ENCODE measurements around the gene PCCA. TPM values are rescaled to one million over a fixed set of nuclear protein-coding genes. Genes with fewer than 3 reads are reported as not detected.

PCCA gene
- total and polyA plus RNA-seq, 2 of the 13 experiments (the other 11 are each of a cell fraction or from before 2014, with no cell fraction given), result 15.0 to 32.2 TPM

GRCh38 chr13:100290165-100290801, 201.4 kb downstream of the PCCA start (continued):
- TF ChIP-seq AHDC1 (CRISPR knock-in tag; IDR thresholded peaks at IDR 0.05; ENCODE audit: borderline replicate concordance) (peak; percentile 53; the same call in 1 of the 2 replicates), JUN (CRISPR knock-in tag; IDR thresholded peaks at IDR 0.05) (no peak), TEAD3 (CRISPR knock-in tag; optimal IDR thresholded peaks at IDR 0.05; ENCODE audit: borderline replicate concordance) (peak; percentile 34), ZFP37 (CRISPR knock-in tag; IDR thresholded peaks at IDR 0.05; ENCODE audit: borderline replicate concordance) (no peak), PITX1 (CRISPR knock-in tag; IDR thresholded peaks at IDR 0.05) (peak; percentile 32; the same call in 1 of the 2 replicates), ATRX (CRISPR knock-in tag; IDR thresholded peaks at IDR 0.05; ENCODE audit: borderline replicate concordance) (no peak), MZF1 (CRISPR knock-in tag; IDR thresholded peaks at IDR 0.05; ENCODE audit: borderline replicate concordance) (no peak), ATF6 (CRISPR knock-in tag; conservative IDR thresholded peaks at IDR 0.05) (no peak), NR2C2 (CRISPR knock-in tag; IDR thresholded peaks at IDR 0.05; ENCODE audit: borderline replicate concordance) (no peak), MAZ (IDR thresholded peaks at IDR 0.05; ENCODE audit: borderline replicate concordance, low read depth, low read length) (no peak), MAZ (CRISPR knock-in tag; IDR thresholded peaks at IDR 0.05; ENCODE audit: low read depth) (no peak), ZNF232 (CRISPR knock-in tag; IDR thresholded peaks at IDR 0.05; ENCODE audit: borderline replicate concordance) (no peak), STAT5B (CRISPR knock-in tag; IDR thresholded peaks at IDR 0.05) (no peak), ZNF652 (CRISPR knock-in tag; IDR thresholded peaks at IDR 0.05; ENCODE audit: borderline replicate concordance, low read depth) (peak; percentile 95), RERE (CRISPR knock-in tag; IDR thresholded peaks at IDR 0.05; ENCODE audit: low read depth) (no peak)
